H1 (cell line): ENCODE measurements around the gene UNC79. TPM values are rescaled to one million over a fixed set of nuclear protein-coding genes. Genes with fewer than 3 reads are reported as not detected.

Experiments used
- CTCF ChIA-PET: fragments of 300-600 bp; sonication (Branson Sonifier 250); formaldehyde crosslinking; loops from one replicate; lab custom pipeline; 2021; ENCODE audit not compliant: partially characterized antibody; lab: Charles Lee
- POLR2A ChIA-PET: fragments of 300-600 bp; sonication (Branson Sonifier 250); formaldehyde crosslinking; loops from one replicate; lab custom pipeline; 2021; ENCODE audit warnings: inconsistent platforms; ENCODE audit not compliant: partially characterized antibody; lab: Charles Lee
- DNase-seq, 2 experiments: peaks; one replicate each; pipeline versions ENCODE4 v3.0.0 to v3.0.0-alpha.2; 2010 to 2022; ENCODE audit warnings: low spot score in 2 of 2, low read depth in 1 of 2, mixed read lengths in 1 of 2
- FAIRE-seq: peaks from 2 replicates; lab custom pipeline; 2011; peaks lifted over from hg19 to GRCh38; lab: Jason Lieb, UNC
- H2AFZ ChIP-seq: 2 replicates; pipeline ENCODE4 v1.8.1; 2012; ENCODE audit warnings: low read length, inconsistent platforms
- H2AK5ac ChIP-seq: 2 replicates; pipeline ENCODE4 v1.6.1; 2013; ENCODE audit warnings: low read depth, low read length
- H2BK120ac ChIP-seq: replicated peaks from 2 replicates; pipeline ENCODE3; 2013; ENCODE audit warnings: low read depth, low read length, inconsistent platforms
- H2BK12ac ChIP-seq: 2 replicates; pipeline ENCODE4 v1.6.1; 2013; ENCODE audit warnings: low read depth, low read length
- H2BK15ac ChIP-seq: 2 replicates; pipeline ENCODE4 v1.6.1; 2013; ENCODE audit warnings: low read length
- H2BK20ac ChIP-seq: 2 replicates; pipeline ENCODE4 v1.6.1; 2013; ENCODE audit warnings: low read length
- H2BK5ac ChIP-seq: 2 replicates; pipeline ENCODE4 v1.6.1; 2013; ENCODE audit warnings: low read depth, low read length
- H3K14ac ChIP-seq: 2 replicates; pipeline ENCODE4 v1.6.1; 2013; ENCODE audit warnings: inconsistent platforms; ENCODE audit not compliant: insufficient read length
- H3K18ac ChIP-seq: 2 replicates; pipeline ENCODE4 v1.6.1; 2013; ENCODE audit warnings: low read length; ENCODE audit errors: extremely low read depth
- H3K23ac ChIP-seq: 2 replicates; pipeline ENCODE4 v1.6.1; 2013; ENCODE audit warnings: inconsistent platforms; ENCODE audit not compliant: insufficient read length
- H3K23me2 ChIP-seq: 2 replicates; pipeline ENCODE4 v1.6.1; 2013; ENCODE audit warnings: low read depth, low read length
- H3K27ac ChIP-seq: 2 replicates; pipeline ENCODE4 v1.6.1; 2011; ENCODE audit warnings: low read depth, low read length, inconsistent platforms
- H3K27me3 ChIP-seq, 4 experiments: replicated peaks in 1 of 4; 1 replicate in 1 of 4; 2 replicates in 3 of 4; pipeline versions ENCODE4 v1.6.1 to v1.8.1; 2011 to 2013; ENCODE audit warnings: low read length in 3 of 4, mild to moderate bottlenecking in 3 of 4, inconsistent platforms in 2 of 4, mixed read lengths in 2 of 4, moderate library complexity in 1 of 4; ENCODE audit not compliant: control insufficient read depth in 3 of 4, insufficient read depth in 3 of 4; ENCODE audit errors: extremely low read depth in 1 of 4
- H3K36me3 ChIP-seq, 4 experiments: 2 replicates each; pipeline versions ENCODE4 v1.6.1 to v1.8.1; 2011 to 2013; ENCODE audit warnings: mild to moderate bottlenecking in 4 of 4, low read length in 3 of 4, moderate library complexity in 2 of 4, control low read depth in 1 of 4, inconsistent platforms in 1 of 4; ENCODE audit not compliant: insufficient read depth in 4 of 4, control insufficient read depth in 2 of 4
- H3K4ac ChIP-seq: replicated peaks from 2 replicates; pipeline ENCODE3; 2013; ENCODE audit warnings: low read length, low read depth, mixed read lengths, inconsistent platforms; ENCODE audit not compliant: insufficient read length
- H3K4me1 ChIP-seq, 4 experiments: replicated peaks in 1 of 4; 1 replicate in 1 of 4; 2 replicates in 3 of 4; pipeline versions ENCODE4 v1.6.1 to v1.8.1; 2011 to 2013; ENCODE audit warnings: low read length in 3 of 4, inconsistent platforms in 2 of 4, mixed read lengths in 1 of 4; ENCODE audit not compliant: insufficient read depth in 4 of 4, control insufficient read depth in 3 of 4
- H3K4me2 ChIP-seq, 2 experiments: 2 replicates each; pipeline versions ENCODE4 v1.6.1 to v1.8.1; 2011 to 2013; ENCODE audit warnings: low read depth in 2 of 2, low read length in 2 of 2, control low read depth in 1 of 2, inconsistent platforms in 1 of 2, mild to moderate bottlenecking in 1 of 2; ENCODE audit not compliant: insufficient read depth in 1 of 2
- H3K4me3 ChIP-seq, 4 experiments: fragments of 200-600, 300-600 bp in 1 of 4; sonication (generic), shearing (Covaris generic), sonication (Bioruptor Twin) in 1 of 4; 2 replicates each; pipeline versions ENCODE4 v1.5.1 to v1.8.1; 2011 to 2016; ENCODE audit warnings: low read length in 4 of 4, low read depth in 3 of 4, control low read depth in 2 of 4, inconsistent platforms in 2 of 4, mild to moderate bottlenecking in 2 of 4, mixed read lengths in 1 of 4, moderate library complexity in 1 of 4; ENCODE audit not compliant: insufficient read depth in 2 of 4; ENCODE audit errors: extremely low read depth in 1 of 4
- H3K56ac ChIP-seq: replicated peaks from 2 replicates; pipeline ENCODE3; 2013; ENCODE audit warnings: low read depth, mild to moderate bottlenecking, mixed read lengths, low read length, inconsistent platforms; ENCODE audit not compliant: insufficient read length
- H3K79me1 ChIP-seq: 2 replicates; pipeline ENCODE4 v1.6.1; 2013; ENCODE audit warnings: low read depth, low read length, control low read depth
- H3K79me2 ChIP-seq, 2 experiments: 2 replicates each; pipeline versions ENCODE4 v1.6.1 to v1.8.1; 2012 to 2013; ENCODE audit warnings: low read length in 2 of 2, mild to moderate bottlenecking in 2 of 2, inconsistent platforms in 1 of 2; ENCODE audit not compliant: insufficient read depth in 2 of 2, control insufficient read depth in 1 of 2
- H3K9ac ChIP-seq, 4 experiments: replicated peaks in 1 of 4; 1 replicate in 1 of 4; 2 replicates in 3 of 4; pipeline versions ENCODE4 v1.6.1 to v1.8.1; 2011 to 2013; ENCODE audit warnings: low read depth in 3 of 4, low read length in 3 of 4, control low read depth in 2 of 4, mild to moderate bottlenecking in 2 of 4, moderate library complexity in 2 of 4, inconsistent platforms in 1 of 4; ENCODE audit errors: extremely low read depth in 1 of 4
- H3K9me3 ChIP-seq, 2 experiments: 2 replicates each; pipeline versions ENCODE4 v1.6.1 to v1.8.1; 2012 to 2013; ENCODE audit warnings: mild to moderate bottlenecking in 2 of 2, moderate library complexity in 2 of 2, control low read depth in 1 of 2, inconsistent platforms in 1 of 2, low read depth in 1 of 2, low read length in 1 of 2, mixed read lengths in 1 of 2; ENCODE audit not compliant: insufficient read depth in 2 of 2
- H4K20me1 ChIP-seq, 2 experiments: replicated peaks in 1 of 2; 2 replicates each; pipeline versions ENCODE3 to v1.8.1; 2011 to 2013; ENCODE audit warnings: inconsistent platforms in 2 of 2, low read length in 2 of 2, mild to moderate bottlenecking in 1 of 2; ENCODE audit not compliant: insufficient read depth in 2 of 2, control insufficient read depth in 1 of 2
- H4K5ac ChIP-seq: 2 replicates; pipeline ENCODE4 v1.6.1; 2013; ENCODE audit warnings: low read length, low read depth, mixed read lengths, inconsistent platforms; ENCODE audit not compliant: insufficient read length
- H4K8ac ChIP-seq: 2 replicates; pipeline ENCODE4 v1.8.0; 2013; ENCODE audit warnings: mild to moderate bottlenecking, moderate library complexity, low read length, inconsistent platforms; ENCODE audit not compliant: insufficient read depth; ENCODE audit errors: extremely low read depth
- H4K91ac ChIP-seq: replicated peaks from 2 replicates; pipeline ENCODE3; 2013; ENCODE audit warnings: low read length, mixed read lengths, inconsistent platforms; ENCODE audit not compliant: insufficient read length
- ATF3 ChIP-seq: IDR thresholded peaks from 2 replicates; pipeline ENCODE4 v1.6.1; 2011; ENCODE audit warnings: low read depth, mild to moderate bottlenecking, low read length; ENCODE audit not compliant: insufficient read depth
- CBX5 ChIP-seq: fragments of 300-800, 300-1000 bp; sonication (generic); IDR thresholded peaks from 2 replicates; pipeline ENCODE4 v1.7.1; 2016; ENCODE audit warnings: antibody characterized with exemption, low read length, low read depth
- CREB1 ChIP-seq: IDR thresholded peaks from 2 replicates; pipeline ENCODE4 v1.6.1; 2012; ENCODE audit warnings: inconsistent platforms
- EGR1 ChIP-seq: IDR thresholded peaks from 2 replicates; pipeline ENCODE4 v1.6.1; 2011; ENCODE audit warnings: low read depth, low read length, borderline replicate concordance
- EZH2 ChIP-seq: fragments of 200-600 bp; sonication (generic); IDR thresholded peaks from 2 replicates; pipeline ENCODE4 v1.7.1; 2012; ENCODE audit warnings: low read depth, mild to moderate bottlenecking, moderate library complexity, low read length, inconsistent platforms; ENCODE audit not compliant: severe bottlenecking
- JUND ChIP-seq: IDR thresholded peaks from 2 replicates; pipeline ENCODE4 v1.6.1; 2011; ENCODE audit warnings: mild to moderate bottlenecking, improper control_type of control experiment, low read length
- MAFK ChIP-seq: IDR thresholded peaks from 2 replicates; pipeline ENCODE4 v1.6.1; 2012; ENCODE audit warnings: low read depth, mild to moderate bottlenecking, improper control_type of control experiment, low read length
- MAX ChIP-seq: IDR thresholded peaks from 2 replicates; pipeline ENCODE4 v1.6.1; 2012; ENCODE audit warnings: inconsistent platforms
- NANOG ChIP-seq: IDR thresholded peaks from 2 replicates; pipeline ENCODE4 v1.6.1; 2011; ENCODE audit warnings: low read length, low read depth, mild to moderate bottlenecking, inconsistent platforms; ENCODE audit not compliant: insufficient read depth, poor library complexity, severe bottlenecking
- SAP30 ChIP-seq: fragments of 300-600 bp; sonication (generic); IDR thresholded peaks from 2 replicates; pipeline ENCODE4 v1.7.1; 2012; ENCODE audit warnings: low read length, moderate library complexity, mild to moderate bottlenecking, inconsistent platforms; ENCODE audit not compliant: insufficient read depth, insufficient replicate concordance
- SIX5 ChIP-seq: IDR thresholded peaks from 2 replicates; pipeline ENCODE4 v1.6.1; 2011; ENCODE audit warnings: mild to moderate bottlenecking, low read depth, low read length
- SP1 ChIP-seq: IDR thresholded peaks from 2 replicates; pipeline ENCODE4 v1.6.1; 2011; ENCODE audit warnings: low read depth, low read length
- TCF12 ChIP-seq: IDR thresholded peaks from 2 replicates; pipeline ENCODE4 v1.6.1; 2011; ENCODE audit warnings: low read depth, mild to moderate bottlenecking, low read length
- USF2 ChIP-seq: IDR thresholded peaks from 2 replicates; pipeline ENCODE4 v1.6.1; 2011; ENCODE audit warnings: low read length, improper control_type of control experiment
- WGBS, 2 experiments: shearing (Covaris generic) in 1 of 2; methylation state at CpG; one replicate each; pipeline versions ENCODE4 v1.1.6 to v1.1.7; 2013 to 2015; ENCODE audit warnings: low lambda C conversion rate in 2 of 2, mixed read lengths in 2 of 2, inconsistent platforms in 1 of 2, low coverage in 1 of 2, missing lambda C conversion rate in 1 of 2; ENCODE audit not compliant: insufficient replicate concordance in 2 of 2, insufficient coverage in 1 of 2, insufficient read length in 1 of 2; ENCODE audit errors: extremely low coverage in 1 of 2, missing lambda C conversion rate in 1 of 2; 5-methylcytosine and 5-hydroxymethylcytosine counted together
- polyA plus RNA-seq, 7 experiments: library from polyadenylated mRNA; depleted of rRNA in 3 of 7; stranded (reverse) in 5 of 7; unstranded in 2 of 7; fragments of >200 nt in 5 of 7; fragments of 200-250 nt in 2 of 7; gene quantifications; 1 replicate in 5 of 7; 2 replicates in 1 of 7; 4 replicates in 1 of 7; pipeline versions ENCODE4 v1.2.1 to v1.2.3, GENCODE V29; 2011 to 2013; ENCODE audit warnings: missing spikeins in 2 of 7, mixed read lengths in 2 of 7
- total RNA-seq: library from RNA; stranded (reverse); fragmentation: NEBNext Ultra II Directional; extraction: Animal tissue kit (Norgen Biotek cat#: 25700); gene quantifications from 2 replicates; pipeline ENCODE4 v1.2.1, GENCODE V29; 2021

The UNC79 gene
- total and polyA plus RNA-seq, 2 of the 8 experiments (the other 6 are each of a cell fraction or from before 2014, with no cell fraction given): 1.8 to 2.3 TPM

GRCh38 chr14:93531644-93532043, 100.9 kb downstream of the UNC79 start:
- no peaks in the 10 kb centered on the region for H3K23me2 ChIP-seq
- no peak overlapping the region for H3K4ac ChIP-seq
- POLR2A ChIA-PET: no interaction called here
- H3K9me3 ChIP-seq: no peaks in the 10 kb centered on the region
- H2BK20ac ChIP-seq: no peak overlapping the region
- H3K4me3 ChIP-seq: no peak overlapping the region
- H4K5ac ChIP-seq: no peak overlapping the region
- H4K20me1 ChIP-seq: no peaks in the 10 kb centered on the region
- CTCF ChIA-PET: no interaction called here
- H2BK120ac ChIP-seq: no peak overlapping the region
- no peak overlapping the region for H3K4me2 ChIP-seq
- H3K14ac ChIP-seq: no peak overlapping the region
- no peaks in the 10 kb centered on the region for H3K36me3 ChIP-seq
- H3K23ac ChIP-seq: no peak overlapping the region
- no peak overlapping the region for H2AFZ ChIP-seq
- H2BK12ac ChIP-seq: no peak overlapping the region
- FAIRE-seq (no peak), DNase-seq (no peak)
- H4K8ac ChIP-seq: no peak overlapping the region
- H3K4me1 ChIP-seq: no peaks in the 10 kb centered on the region
- H3K79me1 ChIP-seq: no peaks in the 10 kb centered on the region
- no peak overlapping the region for H4K91ac ChIP-seq
- no peak overlapping the region for H2AK5ac ChIP-seq
- no peak overlapping the region for H2BK5ac ChIP-seq
- H3K18ac ChIP-seq: no peak overlapping the region
- H3K56ac ChIP-seq: no peak overlapping the region
- H3K27ac ChIP-seq: no peak overlapping the region
- no peak overlapping the region for H2BK15ac ChIP-seq
- H3K27me3 ChIP-seq: no peaks in the 10 kb centered on the region
- no peaks in the 10 kb centered on the region for H3K79me2 ChIP-seq
- 85% methylated on average over 1 of the region's 1 CpG; no CpG with 5 or more reads in 1 of the 2 experiments for WGBS, 2 experiments
- no peak overlapping the region for H3K9ac ChIP-seq
- no peak for TF ChIP-seq USF2
- no peak for TF ChIP-seq ATF3
- no peak for TF ChIP-seq NANOG
- no peak for TF ChIP-seq SAP30
- no peak for TF ChIP-seq TCF12
- TF ChIP-seq MAX: no peak
- TF ChIP-seq MAFK: no peak
- no peak for TF ChIP-seq CBX5
- TF ChIP-seq EZH2: no peak
- TF ChIP-seq CREB1: no peak
- no peak for TF ChIP-seq SIX5
- no peak for TF ChIP-seq EGR1
- TF ChIP-seq SP1: no peak
- no peak for TF ChIP-seq JUND
